Stimulated activated CD8-positive, alpha-beta memory T cell treated with anti-CD3 and anti-CD28 coated beads, Interleukin-4, amount 100 ng/mL, for 1 hour (primary cell): ENCODE measurements around the gene CNOT6.
A peak's percentile ranks its signal among the peaks of the same experiment; 100 is the strongest.
"Not testable (repeated sequence)": the region's sequence is repeated elsewhere in the genome, so short reads cannot be mapped to it uniquely, and the experiment has no call there.

ENCODE experiments used
- DNase-seq, 2 donors: peaks; one replicate each; pipeline ENCODE4 v3.0.0-alpha.2; 2020; ENCODE audit warnings: low read depth in 2 of 2, low spot score in 1 of 2

Gene CNOT6

DNA sequence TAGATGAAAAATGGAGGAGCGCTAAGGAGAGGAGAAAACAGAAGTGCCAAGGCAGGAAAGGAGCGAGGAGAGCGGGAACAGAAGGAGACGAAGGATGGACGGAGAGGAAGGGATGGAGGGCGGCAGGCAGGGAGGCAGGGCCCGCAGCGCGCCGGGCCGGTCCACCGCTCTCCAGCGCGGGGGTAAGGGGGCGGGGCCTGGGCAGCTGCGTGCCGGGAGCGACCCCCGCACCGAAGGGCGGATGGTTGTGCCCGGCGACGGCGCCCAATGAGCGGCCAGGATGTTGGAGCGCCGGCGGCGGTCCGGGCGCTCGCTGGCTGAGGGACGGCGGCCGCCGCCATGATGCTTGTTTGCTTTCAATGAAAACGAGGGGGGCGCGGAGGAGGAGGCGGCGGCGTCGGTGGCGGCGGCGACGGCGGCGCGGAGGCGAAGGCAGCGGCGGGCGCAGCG, at the start of gene CNOT6:
TSS of gene CNOT6 (plus strand) at position 320 of the 450 bp plus-strand sequence. CDS start 34,898 bp downstream, outside the sequence.
- peak; percentile 83 to 87 for DNase-seq

DNA sequence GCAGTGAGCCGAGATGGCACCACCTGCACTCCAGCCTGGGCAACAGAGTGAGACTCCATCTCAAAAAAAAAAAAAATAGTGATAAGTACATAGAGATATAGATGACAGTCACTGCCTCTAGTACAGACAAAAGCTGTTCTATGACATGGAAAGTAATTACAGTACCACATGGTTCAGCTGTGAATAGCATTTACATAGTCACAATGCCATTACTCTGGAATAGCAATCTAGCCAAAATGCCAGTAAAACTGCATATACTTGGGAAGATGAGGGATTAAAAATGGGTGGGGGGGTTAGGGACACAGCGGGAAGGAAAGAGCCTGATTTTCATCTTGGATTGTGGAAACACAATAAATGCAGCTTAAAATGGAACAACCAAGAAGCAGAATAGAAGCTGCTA, 39.4 kb upstream of the CNOT6 start:
- no peak for DNase-seq

DNA sequence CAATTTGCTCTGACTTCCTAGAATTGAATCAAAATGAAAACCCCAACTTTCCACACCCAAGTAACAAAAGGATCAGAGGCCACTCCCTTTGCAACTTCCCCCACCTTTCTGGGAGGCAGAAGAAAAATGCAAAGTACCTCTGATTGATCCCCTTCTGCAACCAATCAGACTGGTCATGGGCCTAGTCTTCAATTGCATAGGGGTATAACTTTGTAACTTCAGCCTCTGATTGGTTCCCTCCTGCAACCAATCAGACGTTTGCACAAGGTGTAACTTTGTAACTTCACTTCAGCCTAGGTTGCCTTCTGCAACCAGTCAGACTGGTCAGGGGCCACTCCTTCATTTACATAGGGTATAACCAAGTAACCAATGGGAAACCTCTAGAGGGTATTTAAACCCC, 38.3 kb upstream of the CNOT6 start:
- DNase-seq: no peak

DNA sequence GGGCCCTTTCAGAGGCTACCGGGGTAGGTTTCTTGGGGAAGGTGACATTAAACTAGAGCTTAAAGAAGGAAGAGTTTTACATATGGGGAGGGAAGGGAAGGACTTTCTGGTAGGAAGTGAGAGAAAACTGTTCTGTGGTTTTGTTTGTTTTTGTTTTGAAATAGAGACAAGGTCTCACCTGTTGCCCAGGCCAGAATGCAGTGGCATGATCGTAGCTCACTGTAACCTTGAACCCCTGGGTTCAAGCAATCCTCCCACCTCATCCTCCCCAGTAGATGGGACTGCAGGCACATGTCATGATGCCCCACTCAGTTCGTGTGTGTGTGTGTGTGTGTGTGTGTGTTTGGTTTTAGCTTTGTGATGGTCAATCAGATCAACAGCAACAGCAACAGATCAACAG, 37.4 kb upstream of the CNOT6 start:
- DNase-seq: no peak

DNA sequence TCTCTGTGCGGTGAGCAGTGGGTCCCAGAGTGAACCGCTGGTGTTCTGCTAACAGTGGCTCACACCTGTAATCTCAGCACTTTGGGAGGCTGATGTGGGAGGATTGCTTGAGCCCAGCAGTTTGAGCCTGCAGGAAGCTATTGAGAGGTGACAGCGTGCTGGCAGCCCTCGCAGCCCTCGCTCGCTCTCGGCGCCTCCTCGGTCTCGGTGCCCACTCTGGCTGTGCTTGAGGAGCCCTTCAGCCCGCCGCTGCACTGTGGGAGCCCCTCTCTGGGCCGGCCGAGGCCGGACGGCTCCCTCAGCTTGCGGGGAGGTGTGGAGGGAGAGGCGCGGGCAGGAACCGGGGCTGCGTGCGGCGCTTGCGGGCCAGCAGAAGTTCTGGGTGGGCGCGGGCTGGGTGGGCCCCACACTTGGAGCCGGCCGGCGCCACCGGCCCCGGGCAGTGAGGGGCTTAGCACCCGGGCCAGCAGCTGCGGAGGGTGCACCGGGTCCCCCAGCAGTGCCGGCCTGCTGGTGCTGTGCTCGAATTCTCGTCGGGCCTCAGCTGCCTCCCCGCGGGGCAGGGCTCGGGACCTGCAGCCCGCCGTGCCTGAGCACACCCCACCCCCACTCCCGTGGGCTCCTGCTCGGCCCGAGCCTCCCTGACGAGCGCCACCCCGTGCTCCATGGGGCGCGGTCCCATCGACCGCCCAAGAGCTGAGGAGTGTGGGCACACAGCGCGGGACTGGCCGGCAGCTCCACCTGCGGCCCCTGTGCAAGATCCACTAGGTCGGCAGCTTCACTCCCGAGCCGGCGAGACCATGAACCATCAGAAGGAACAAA, 35.1 kb upstream of the CNOT6 start:
- not testable (repeated sequence) for DNase-seq

GRCh38 chr5:180459674-180460142, 34.5 kb upstream of the CNOT6 start:
- DNase-seq: not testable (repeated sequence)

DNA sequence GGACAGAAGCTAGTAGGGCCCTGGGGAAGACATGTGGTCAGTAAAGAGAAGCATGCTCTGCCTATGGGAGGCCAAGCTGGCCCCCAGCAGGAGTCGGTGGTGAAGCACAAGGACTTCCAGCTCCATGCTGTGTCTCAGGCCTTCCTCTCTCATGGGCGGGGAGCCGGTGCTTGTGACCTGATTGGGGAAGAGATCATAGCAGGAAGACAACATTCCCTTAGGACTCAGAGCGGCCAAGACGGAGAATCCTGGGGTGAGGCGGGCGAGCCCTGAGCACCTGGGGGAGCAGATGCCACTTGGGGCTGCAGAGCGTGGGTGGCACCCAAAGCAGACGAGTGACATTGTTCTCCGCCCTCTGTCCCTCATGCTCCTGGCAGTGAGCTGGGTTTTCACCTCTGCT, 33.3 kb upstream of the CNOT6 start:
- no peak for DNase-seq

- no peak for DNase-seq
These were observed 32.9 kb upstream of the CNOT6 start for GRCh38 chr5:180461303-180461702.

- no peak for DNase-seq
These were observed 30.8 kb upstream of the CNOT6 start for GRCh38 chr5:180463216-180463900.

DNA sequence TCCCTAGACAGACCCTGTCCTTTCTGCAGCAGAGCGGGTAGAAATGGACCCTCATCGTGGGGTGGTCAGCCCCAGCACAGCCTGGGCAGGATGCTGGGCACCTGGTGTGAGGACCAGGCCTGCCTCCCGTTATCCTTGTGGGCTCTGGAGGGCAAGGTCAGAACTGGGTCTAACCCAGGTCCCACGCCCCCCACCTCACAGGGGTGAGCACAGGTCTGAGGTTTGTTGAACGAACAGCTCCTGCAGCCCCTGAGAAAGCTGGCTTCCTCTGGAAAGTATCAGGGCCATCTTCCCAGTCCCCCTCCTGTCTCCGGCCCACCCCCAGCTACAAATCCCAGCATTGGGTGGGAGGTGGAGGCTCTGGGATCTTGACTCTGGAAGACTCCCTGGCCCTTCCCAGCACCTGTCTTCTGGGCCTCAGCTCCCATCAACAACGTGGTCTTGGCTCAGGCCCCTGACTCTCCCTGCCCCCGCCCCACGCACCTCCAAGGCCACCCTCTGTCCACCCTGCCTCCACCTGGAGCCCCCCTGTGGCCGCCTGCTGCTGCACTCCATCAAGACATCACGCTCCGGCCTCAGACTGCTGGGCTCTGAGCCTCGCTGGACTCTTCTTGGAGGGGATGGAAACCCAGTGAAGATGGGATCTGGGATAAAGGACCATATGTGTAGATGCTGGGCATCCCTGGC, 30.1 kb upstream of the CNOT6 start:
- DNase-seq: no peak

DNA sequence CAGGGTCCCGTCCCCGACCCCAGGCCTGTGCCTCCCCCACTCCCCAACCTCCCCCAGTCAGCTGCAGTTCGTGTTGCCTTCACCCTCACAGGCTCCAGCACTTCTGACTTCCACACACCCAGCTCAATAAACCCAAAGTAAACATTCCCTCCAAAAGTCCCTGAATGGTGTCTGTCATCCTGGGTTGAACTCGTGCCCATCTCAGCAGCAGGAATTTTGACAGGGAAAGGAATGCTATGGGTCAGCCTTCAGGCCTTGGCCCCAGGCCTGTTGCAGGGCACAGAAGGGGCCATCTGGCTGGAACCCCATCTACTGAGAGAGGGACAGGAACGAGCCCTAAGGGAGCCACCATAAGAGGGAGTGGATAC, 29.6 kb upstream of the CNOT6 start:
- DNase-seq: no peak

DNA sequence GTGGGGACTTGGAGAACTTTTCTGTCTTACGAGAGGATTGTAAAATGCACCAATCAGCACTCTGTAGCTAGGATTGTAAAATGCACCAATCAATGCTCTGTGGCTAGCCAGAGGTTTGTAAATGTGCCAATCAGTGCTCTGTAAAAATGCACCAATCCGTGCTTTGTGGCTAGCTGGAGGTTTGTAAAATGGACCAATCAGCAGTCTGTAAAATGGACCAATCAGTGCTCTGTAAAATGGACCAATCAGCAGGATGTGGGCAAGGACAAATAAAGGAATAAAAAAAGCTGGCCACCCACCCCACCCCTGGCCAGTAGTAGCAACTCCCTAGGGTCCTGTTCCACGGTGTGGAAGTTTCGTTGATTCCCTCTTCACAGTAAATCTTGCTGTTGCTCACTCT, 29.1 kb upstream of the CNOT6 start:
- DNase-seq: not testable (repeated sequence)

GRCh38 chr5:180466316-180466715, 27.9 kb upstream of the CNOT6 start:
- DNase-seq: no peak

GRCh38 chr5:180467028-180467975, 26.9 kb upstream of the CNOT6 start:
- no peak for DNase-seq

GRCh38 chr5:180467989-180468731, 26.0 kb upstream of the CNOT6 start:
- DNase-seq: no peak

DNA sequence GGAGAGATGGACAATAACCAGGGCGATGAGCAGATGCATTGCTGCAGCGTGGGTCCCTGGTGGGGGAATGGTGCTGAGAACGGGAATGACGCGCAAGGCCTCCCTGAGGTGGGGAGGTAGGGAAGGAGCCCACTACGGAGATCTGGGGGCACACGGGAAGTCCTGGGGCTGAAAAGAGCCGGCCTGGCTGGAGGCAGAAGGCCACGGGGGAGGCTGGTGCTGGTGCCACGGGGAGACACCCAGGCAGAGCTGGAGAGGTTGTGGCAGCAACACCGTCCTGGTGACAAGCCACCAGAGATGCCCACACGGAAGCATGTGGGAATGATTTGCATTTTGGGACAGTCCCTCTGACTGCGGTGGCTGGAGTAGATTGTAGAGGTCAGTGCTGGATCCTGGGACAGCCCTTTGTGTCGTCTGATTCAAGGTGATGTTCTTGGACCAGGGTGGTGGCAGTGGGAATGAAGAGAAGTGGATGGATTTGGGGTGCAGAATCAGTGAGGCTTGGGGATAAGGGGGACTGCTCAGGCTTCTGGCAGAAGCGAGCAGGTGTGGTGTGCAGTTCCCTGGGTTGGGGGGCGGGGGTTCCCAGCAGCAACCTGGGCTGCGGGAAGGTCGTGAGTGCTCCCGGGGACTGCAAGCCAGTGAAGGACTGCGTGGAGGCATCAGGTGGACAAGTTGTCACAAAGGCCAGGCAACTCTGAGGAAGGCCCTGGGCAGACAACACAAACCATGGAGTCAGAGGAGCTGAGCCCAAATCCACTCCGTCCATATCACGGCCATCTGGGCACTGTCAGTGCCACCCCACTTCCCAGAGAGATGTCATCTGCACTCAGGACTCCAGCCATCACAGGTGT, 25.2 kb upstream of the CNOT6 start:
- DNase-seq: no peak

DNA sequence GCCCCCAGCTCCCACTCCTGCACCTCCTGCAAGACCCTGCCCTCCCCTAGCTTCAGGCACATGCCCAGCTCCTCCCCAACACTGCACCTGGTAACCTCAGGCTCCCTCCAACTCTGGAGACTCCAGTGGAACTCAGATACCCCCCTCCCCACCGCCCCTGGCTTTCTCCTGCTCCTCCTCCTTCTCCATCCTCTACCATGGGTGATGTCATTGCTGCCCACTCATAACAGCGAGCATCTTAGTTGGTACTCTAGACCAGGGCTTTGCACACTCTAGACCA, 24.7 kb upstream of the CNOT6 start:
- DNase-seq: no peak

DNA sequence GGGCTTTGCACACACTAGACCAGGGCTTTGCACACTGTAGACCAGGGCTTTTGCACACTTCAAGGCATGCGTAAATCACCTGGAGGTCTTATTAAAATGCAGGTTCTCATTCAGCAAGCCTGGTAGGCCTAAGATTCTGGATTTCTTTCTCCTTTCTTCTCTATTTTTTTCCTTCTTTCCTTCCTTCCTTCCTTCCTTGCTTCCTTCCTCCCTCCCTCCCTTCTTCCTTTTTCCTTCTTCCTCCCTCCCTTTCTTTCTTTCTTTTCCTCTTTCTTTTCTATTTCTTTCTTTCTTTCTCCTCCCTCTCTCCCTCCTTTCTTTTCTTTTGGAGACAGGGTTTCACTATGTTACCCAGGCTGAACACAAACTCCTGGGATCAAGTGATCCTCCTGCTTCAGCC, 24.3 kb upstream of the CNOT6 start:
- DNase-seq: no peak

GRCh38 chr5:180470361-180470760, 23.8 kb upstream of the CNOT6 start:
- no peak for DNase-seq
